Cardiac muscle cell (in vitro differentiated cells and primary cell): ENCODE results near the gene LRRK1. TPM values are rescaled to one million over a fixed set of nuclear protein-coding genes. Genes with fewer than 3 reads are reported as not detected.

ENCODE experiments used
- DNase-seq, 2 donors: peaks; one replicate each; pipeline versions ENCODE4 v3.0.0 to v3.0.0-alpha.2; 2010 to 2017; ENCODE audit warnings: low read depth in 1 of 2, low spot score in 1 of 2
- H3K27ac ChIP-seq: fragments of 200-600 bp; sonication (generic); 2 replicates; pipeline ENCODE4 v1.5.1; 2016
- H3K27me3 ChIP-seq: fragments of 200-600 bp; sonication (generic); 2 replicates; pipeline ENCODE4 v1.6.0; 2016; ENCODE audit warnings: control low read depth
- H3K36me3 ChIP-seq: fragments of 200-600 bp; sonication (generic); 2 replicates; pipeline ENCODE4 v1.5.1; 2016; ENCODE audit warnings: control low read depth
- H3K4me1 ChIP-seq: fragments of 200-600 bp; sonication (generic); 2 replicates; pipeline ENCODE4 v1.8.1; 2017; ENCODE audit warnings: low read depth, mild to moderate bottlenecking, mixed run types
- H3K4me3 ChIP-seq: fragments of 200-600 bp; sonication (generic); 2 replicates; pipeline ENCODE4 v1.5.1; 2016; ENCODE audit warnings: mild to moderate bottlenecking
- H3K9me3 ChIP-seq: fragments of 200-600 bp; sonication (generic); 2 replicates; pipeline ENCODE4 v1.5.1; 2017; ENCODE audit warnings: low read depth, mild to moderate bottlenecking, control low read depth
- CTCF ChIP-seq: IDR thresholded peaks from 2 replicates; pipeline ENCODE4 v1.5.1; 2012; ENCODE audit warnings: low read depth, mild to moderate bottlenecking, low read length
- polyA plus RNA-seq: library from polyadenylated mRNA; unstranded; fragments of >200 nt; fragmentation: Nextera tagmentation; extraction: Ambion mirVana; gene quantifications from 2 replicates; pipeline ENCODE4 v1.2.1, GENCODE V29; 2016
- total RNA-seq: library from RNA; depleted of rRNA; stranded (reverse); fragments of >200 nt; gene quantifications from 2 replicates; pipeline ENCODE4 v1.2.3, GENCODE V29; 2016

The LRRK1 gene
- total and polyA plus RNA-seq, 2 experiments from 2014 or later = 0.12 to 1.0 TPM

- peak; percentile 28 for TF ChIP-seq CTCF
- peak in 1 of 2 donors; percentile 43 for DNase-seq
- Histone ChIP-seq H3K4me1 (peaks cover 21% of the 10 kb centered on the region), H3K27ac (peak overlapping the region; percentile 34), H3K9me3 (no peaks in the 10 kb centered on the region), H3K27me3 (no peaks in the 10 kb centered on the region), H3K36me3 (no peaks in the 10 kb centered on the region), H3K4me3 (no peak overlapping the region)
Measured at GRCh38 chr15:101017093-101017754, 98.1 kb downstream of the LRRK1 start.

DNA sequence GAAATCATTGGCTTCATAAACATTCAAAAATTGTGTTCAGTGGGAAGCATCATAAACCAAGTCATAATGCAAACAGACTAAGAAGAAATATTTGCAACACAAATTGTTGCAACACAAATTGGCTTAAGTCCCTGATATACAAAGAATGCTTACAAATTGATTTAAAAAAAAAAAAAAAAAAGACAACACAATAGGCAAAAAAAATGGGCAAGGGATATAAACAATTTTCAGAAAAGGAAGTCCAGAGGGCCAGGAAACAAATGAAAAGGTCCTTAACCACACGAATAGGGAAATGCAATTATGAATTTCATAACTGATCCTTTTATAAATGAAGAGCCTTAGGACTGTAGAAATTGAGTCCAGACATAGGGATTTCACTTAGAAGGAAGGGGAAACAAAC, 98.9 kb downstream of the LRRK1 start:
- Histone ChIP-seq H3K9me3 (no peaks in the 10 kb centered on the region), H3K4me1 (peaks cover 19% of the 10 kb centered on the region), H3K36me3 (no peaks in the 10 kb centered on the region), H3K27ac (no peak overlapping the region), H3K27me3 (no peaks in the 10 kb centered on the region), H3K4me3 (no peak overlapping the region)
- peak in 1 of 2 donors; percentile 83 for DNase-seq
- no peak for TF ChIP-seq CTCF

GRCh38 chr15:101018450-101018849, 99.3 kb downstream of the LRRK1 start:
- TF ChIP-seq CTCF = no peak
- no peaks in the 10 kb centered on the region for H3K27me3 ChIP-seq
- H3K4me1 ChIP-seq = peaks cover 17% of the 10 kb centered on the region
- H3K4me3 ChIP-seq = no peak overlapping the region
- H3K27ac ChIP-seq = no peak overlapping the region
- DNase-seq = no peak
- H3K9me3 ChIP-seq = no peaks in the 10 kb centered on the region
- H3K36me3 ChIP-seq = no peaks in the 10 kb centered on the region

- no peak overlapping the region for H3K4me3 ChIP-seq
- no peaks in the 10 kb centered on the region for H3K27me3 ChIP-seq
- H3K9me3 ChIP-seq = no peaks in the 10 kb centered on the region
- H3K4me1 ChIP-seq = peaks cover 9% of the 10 kb centered on the region
- TF ChIP-seq CTCF = no peak
- DNase-seq = no peak
- H3K36me3 ChIP-seq = no peaks in the 10 kb centered on the region
- H3K27ac ChIP-seq = no peak overlapping the region
Measured at GRCh38 chr15:101019366-101019896, 100.3 kb downstream of the LRRK1 start.

- Histone ChIP-seq H3K27ac (no peak overlapping the region), H3K4me1 (peaks cover 2% of the 10 kb centered on the region), H3K9me3 (no peaks in the 10 kb centered on the region), H3K4me3 (no peak overlapping the region), H3K36me3 (no peaks in the 10 kb centered on the region), H3K27me3 (no peaks in the 10 kb centered on the region)
- TF ChIP-seq CTCF = no peak
- no peak for DNase-seq
Measured at GRCh38 chr15:101020451-101020850, 101.3 kb downstream of the LRRK1 start.
